CD4-positive, alpha-beta T cell treated with Interleukin-17A for 4 hours (primary cell): Measurements from ENCODE around the gene ALPI.

Experiments used
- DNase-seq: peaks from one replicate; pipeline ENCODE4 v3.0.0-alpha.2; 2020; ENCODE audit warnings: mixed read lengths

Gene ALPI

GRCh38 chr2:232464544-232464885 lies 8.6 kb downstream of the ALPI start:
- no peak for DNase-seq

GRCh38 chr2:232465061-232465460 lies 9.1 kb downstream of the ALPI start:
- DNase-seq, result no peak

GRCh38 chr2:232466221-232466620 lies 10.3 kb downstream of the ALPI start:
- no peak for DNase-seq

GRCh38 chr2:232473467-232473890 lies 17.5 kb downstream of the ALPI start:
- DNase-seq, result no peak

- no peak for DNase-seq
These were observed 20.1 kb downstream of the ALPI start for GRCh38 chr2:232476045-232476444.

- no peak for DNase-seq
These were observed 20.8 kb downstream of the ALPI start for GRCh38 chr2:232476791-232477190.

- DNase-seq, result no peak
These were observed 22.0 kb downstream of the ALPI start for GRCh38 chr2:232477751-232478510.

- DNase-seq, result no peak
These were observed 22.8 kb downstream of the ALPI start for GRCh38 chr2:232478571-232479340.

GRCh38 chr2:232479341-232480200 lies 23.6 kb downstream of the ALPI start:
- DNase-seq, result no peak

- no peak for DNase-seq
These were observed 24.5 kb downstream of the ALPI start for GRCh38 chr2:232480201-232481190.

- DNase-seq, result no peak
These were observed 25.6 kb downstream of the ALPI start for GRCh38 chr2:232481322-232482140.

- DNase-seq, result no peak
These were observed 26.6 kb downstream of the ALPI start for GRCh38 chr2:232482301-232483238.

- DNase-seq, result no peak
These were observed 27.5 kb downstream of the ALPI start for GRCh38 chr2:232483311-232483922.

- DNase-seq, result no peak
These were observed 28.1 kb downstream of the ALPI start for GRCh38 chr2:232483923-232484627.

GRCh38 chr2:232484628-232485347 lies 28.8 kb downstream of the ALPI start:
- no peak for DNase-seq

- no peak for DNase-seq
These were observed 29.4 kb downstream of the ALPI start for GRCh38 chr2:232485348-232485756.

GRCh38 chr2:232485757-232486557 lies 30.0 kb downstream of the ALPI start:
- DNase-seq, result no peak
